Parathyroid adenoma (tissue), 2 donors: ENCODE data around the gene COMMD3.

ENCODE experiments used
- H2AFZ ChIP-seq: fragments of 300-600 bp; sonication (generic); one replicate; pipeline ENCODE4 v1.7.0; 2017; ENCODE audit warnings: antibody characterized with exemption, mild to moderate bottlenecking
- H3K27ac ChIP-seq: fragments of 300-600 bp; sonication (generic); one replicate; pipeline ENCODE4 v1.7.0; 2017
- H3K27me3 ChIP-seq: fragments of 300-600 bp; sonication (generic); one replicate; pipeline ENCODE4 v1.7.0; 2017; ENCODE audit warnings: low read length; ENCODE audit not compliant: control insufficient read depth, insufficient read depth
- H3K36me3 ChIP-seq: fragments of 300-600 bp; sonication (generic); one replicate; pipeline ENCODE4 v1.7.0; 2017; ENCODE audit warnings: low read length; ENCODE audit not compliant: control insufficient read depth, insufficient read depth
- H3K4me1 ChIP-seq: fragments of 300-600 bp; sonication (generic); one replicate; pipeline ENCODE4 v1.7.0; 2017; ENCODE audit warnings: control low read depth
- H3K4me2 ChIP-seq: fragments of 300-600 bp; sonication (generic); one replicate; pipeline ENCODE4 v1.7.0; 2017; ENCODE audit warnings: low read length
- H3K4me3 ChIP-seq: fragments of 300-600 bp; sonication (generic); one replicate; pipeline ENCODE4 v1.7.0; 2017; ENCODE audit warnings: low read depth, low read length
- H3K79me2 ChIP-seq: fragments of 300-600 bp; sonication (generic); one replicate; pipeline ENCODE4 v1.7.0; 2017; ENCODE audit warnings: control low read depth
- H3K9ac ChIP-seq: fragments of 300-600 bp; sonication (generic); one replicate; pipeline ENCODE4 v1.7.0; 2017; ENCODE audit warnings: mild to moderate bottlenecking
- H3K9me3 ChIP-seq: fragments of 300-600 bp; sonication (generic); one replicate; pipeline ENCODE4 v1.7.0; 2017; ENCODE audit warnings: low read length; ENCODE audit not compliant: control insufficient read depth
- CTCF ChIP-seq: fragments of 300-600 bp; sonication (generic); IDR thresholded peaks from one replicate; pipeline ENCODE4 v1.7.0; 2017; ENCODE audit warnings: antibody characterized with exemption, mild to moderate bottlenecking
- donor health status: primary hyperparathyroidism.

Gene COMMD3

DNA sequence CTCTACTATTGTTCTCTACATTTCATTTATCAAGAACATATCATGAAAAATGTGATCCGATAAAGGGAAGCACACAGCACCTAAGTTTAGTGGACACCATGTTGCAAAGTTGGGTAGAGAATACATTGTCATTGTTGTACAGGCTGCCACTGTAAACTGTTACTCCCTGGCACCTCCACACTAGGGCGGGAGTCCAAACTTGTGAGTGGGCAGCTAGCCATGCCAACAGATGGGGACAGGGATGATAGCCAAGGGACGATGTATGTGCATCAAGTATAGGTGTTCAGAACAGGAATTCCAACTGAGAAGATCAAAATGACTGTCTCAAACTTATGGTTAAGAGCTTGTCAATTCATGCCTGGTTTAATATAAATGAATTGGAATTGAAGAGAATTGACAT lies 31.1 kb upstream of the COMMD3 start:
- H3K4me2 ChIP-seq = no peak overlapping the region
- no peaks in the 10 kb centered on the region for H3K27me3 ChIP-seq
- TF ChIP-seq CTCF = no peak
- no peaks in the 10 kb centered on the region for H3K36me3 ChIP-seq
- H3K4me1 ChIP-seq = no peaks in the 10 kb centered on the region
- H3K9me3 ChIP-seq = no peaks in the 10 kb centered on the region
- no peak overlapping the region for H2AFZ ChIP-seq
- H3K9ac ChIP-seq = no peak overlapping the region
- H3K4me3 ChIP-seq = no peak overlapping the region
- H3K79me2 ChIP-seq = no peaks in the 10 kb centered on the region
- H3K27ac ChIP-seq = no peak overlapping the region

- H2AFZ ChIP-seq = no peak overlapping the region
- no peak for TF ChIP-seq CTCF
- no peak overlapping the region for H3K4me2 ChIP-seq
- H3K4me1 ChIP-seq = no peaks in the 10 kb centered on the region
- no peaks in the 10 kb centered on the region for H3K9me3 ChIP-seq
- H3K79me2 ChIP-seq = no peaks in the 10 kb centered on the region
- no peak overlapping the region for H3K9ac ChIP-seq
- H3K27me3 ChIP-seq = no peaks in the 10 kb centered on the region
- no peaks in the 10 kb centered on the region for H3K36me3 ChIP-seq
- no peak overlapping the region for H3K27ac ChIP-seq
- no peak overlapping the region for H3K4me3 ChIP-seq
Observed at GRCh38 chr10:22293747-22294404, 22.3 kb upstream of the COMMD3 start.

- Histone ChIP-seq H3K9me3 (no peaks in the 10 kb centered on the region), H3K4me2 (no peak overlapping the region), H3K36me3 (no peaks in the 10 kb centered on the region), H3K79me2 (no peaks in the 10 kb centered on the region), H3K4me3 (no peak overlapping the region), H2AFZ (no peak overlapping the region), H3K27ac (no peak overlapping the region), H3K4me1 (no peaks in the 10 kb centered on the region), H3K27me3 (no peaks in the 10 kb centered on the region), H3K9ac (no peak overlapping the region)
- no peak for TF ChIP-seq CTCF
Observed at GRCh38 chr10:22294694-22295093, 21.5 kb upstream of the COMMD3 start.

- Histone ChIP-seq H2AFZ (no peak overlapping the region), H3K9me3 (no peaks in the 10 kb centered on the region), H3K9ac (no peak overlapping the region), H3K36me3 (no peaks in the 10 kb centered on the region), H3K4me3 (no peak overlapping the region), H3K79me2 (no peaks in the 10 kb centered on the region), H3K4me1 (no peaks in the 10 kb centered on the region), H3K27me3 (no peaks in the 10 kb centered on the region), H3K27ac (no peak overlapping the region), H3K4me2 (no peak overlapping the region)
- TF ChIP-seq CTCF = no peak
Observed at GRCh38 chr10:22301193-22301592, 15.0 kb upstream of the COMMD3 start.

DNA sequence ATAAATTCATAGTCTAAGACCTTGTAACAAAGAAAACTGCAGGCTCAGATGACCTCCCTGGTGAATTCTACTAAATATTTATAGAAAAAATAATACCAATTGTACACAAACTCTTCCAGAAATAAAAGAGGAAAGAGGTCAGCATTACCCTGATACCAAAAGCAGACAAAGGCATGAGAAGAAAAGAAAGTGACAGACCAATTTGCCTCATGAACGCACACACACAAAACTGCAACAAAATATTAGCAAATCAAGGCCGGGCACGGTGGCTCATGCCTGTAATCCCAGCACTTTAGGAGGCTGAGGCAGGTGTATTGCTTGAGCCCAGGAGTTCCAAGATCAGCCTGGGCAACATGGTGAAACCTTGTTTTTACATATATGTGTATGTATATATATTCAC lies 12.7 kb upstream of the COMMD3 start:
- Histone ChIP-seq H3K4me2 (no peak overlapping the region), H2AFZ (no peak overlapping the region), H3K9me3 (no peaks in the 10 kb centered on the region), H3K27me3 (no peaks in the 10 kb centered on the region), H3K4me3 (no peak overlapping the region), H3K36me3 (no peaks in the 10 kb centered on the region), H3K4me1 (no peaks in the 10 kb centered on the region), H3K79me2 (no peaks in the 10 kb centered on the region), H3K9ac (no peak overlapping the region), H3K27ac (no peak overlapping the region)
- TF ChIP-seq CTCF = no peak
